ENCODE measurements around the gene LDLRAP1. TPM values are rescaled to one million over a fixed set of nuclear protein-coding genes. Genes with fewer than 3 reads are reported as not detected.
A peak's percentile ranks its signal among the peaks of the same experiment; 100 is the strongest.

Gene LDLRAP1
- total and polyA plus RNA-seq, 9 of the 15 experiments (the other 6 are each of a cell fraction or from before 2014, with no cell fraction given): 0.56 to 29.6 (median 16.2) TPM

- TF ChIP-seq, protein P1, sequence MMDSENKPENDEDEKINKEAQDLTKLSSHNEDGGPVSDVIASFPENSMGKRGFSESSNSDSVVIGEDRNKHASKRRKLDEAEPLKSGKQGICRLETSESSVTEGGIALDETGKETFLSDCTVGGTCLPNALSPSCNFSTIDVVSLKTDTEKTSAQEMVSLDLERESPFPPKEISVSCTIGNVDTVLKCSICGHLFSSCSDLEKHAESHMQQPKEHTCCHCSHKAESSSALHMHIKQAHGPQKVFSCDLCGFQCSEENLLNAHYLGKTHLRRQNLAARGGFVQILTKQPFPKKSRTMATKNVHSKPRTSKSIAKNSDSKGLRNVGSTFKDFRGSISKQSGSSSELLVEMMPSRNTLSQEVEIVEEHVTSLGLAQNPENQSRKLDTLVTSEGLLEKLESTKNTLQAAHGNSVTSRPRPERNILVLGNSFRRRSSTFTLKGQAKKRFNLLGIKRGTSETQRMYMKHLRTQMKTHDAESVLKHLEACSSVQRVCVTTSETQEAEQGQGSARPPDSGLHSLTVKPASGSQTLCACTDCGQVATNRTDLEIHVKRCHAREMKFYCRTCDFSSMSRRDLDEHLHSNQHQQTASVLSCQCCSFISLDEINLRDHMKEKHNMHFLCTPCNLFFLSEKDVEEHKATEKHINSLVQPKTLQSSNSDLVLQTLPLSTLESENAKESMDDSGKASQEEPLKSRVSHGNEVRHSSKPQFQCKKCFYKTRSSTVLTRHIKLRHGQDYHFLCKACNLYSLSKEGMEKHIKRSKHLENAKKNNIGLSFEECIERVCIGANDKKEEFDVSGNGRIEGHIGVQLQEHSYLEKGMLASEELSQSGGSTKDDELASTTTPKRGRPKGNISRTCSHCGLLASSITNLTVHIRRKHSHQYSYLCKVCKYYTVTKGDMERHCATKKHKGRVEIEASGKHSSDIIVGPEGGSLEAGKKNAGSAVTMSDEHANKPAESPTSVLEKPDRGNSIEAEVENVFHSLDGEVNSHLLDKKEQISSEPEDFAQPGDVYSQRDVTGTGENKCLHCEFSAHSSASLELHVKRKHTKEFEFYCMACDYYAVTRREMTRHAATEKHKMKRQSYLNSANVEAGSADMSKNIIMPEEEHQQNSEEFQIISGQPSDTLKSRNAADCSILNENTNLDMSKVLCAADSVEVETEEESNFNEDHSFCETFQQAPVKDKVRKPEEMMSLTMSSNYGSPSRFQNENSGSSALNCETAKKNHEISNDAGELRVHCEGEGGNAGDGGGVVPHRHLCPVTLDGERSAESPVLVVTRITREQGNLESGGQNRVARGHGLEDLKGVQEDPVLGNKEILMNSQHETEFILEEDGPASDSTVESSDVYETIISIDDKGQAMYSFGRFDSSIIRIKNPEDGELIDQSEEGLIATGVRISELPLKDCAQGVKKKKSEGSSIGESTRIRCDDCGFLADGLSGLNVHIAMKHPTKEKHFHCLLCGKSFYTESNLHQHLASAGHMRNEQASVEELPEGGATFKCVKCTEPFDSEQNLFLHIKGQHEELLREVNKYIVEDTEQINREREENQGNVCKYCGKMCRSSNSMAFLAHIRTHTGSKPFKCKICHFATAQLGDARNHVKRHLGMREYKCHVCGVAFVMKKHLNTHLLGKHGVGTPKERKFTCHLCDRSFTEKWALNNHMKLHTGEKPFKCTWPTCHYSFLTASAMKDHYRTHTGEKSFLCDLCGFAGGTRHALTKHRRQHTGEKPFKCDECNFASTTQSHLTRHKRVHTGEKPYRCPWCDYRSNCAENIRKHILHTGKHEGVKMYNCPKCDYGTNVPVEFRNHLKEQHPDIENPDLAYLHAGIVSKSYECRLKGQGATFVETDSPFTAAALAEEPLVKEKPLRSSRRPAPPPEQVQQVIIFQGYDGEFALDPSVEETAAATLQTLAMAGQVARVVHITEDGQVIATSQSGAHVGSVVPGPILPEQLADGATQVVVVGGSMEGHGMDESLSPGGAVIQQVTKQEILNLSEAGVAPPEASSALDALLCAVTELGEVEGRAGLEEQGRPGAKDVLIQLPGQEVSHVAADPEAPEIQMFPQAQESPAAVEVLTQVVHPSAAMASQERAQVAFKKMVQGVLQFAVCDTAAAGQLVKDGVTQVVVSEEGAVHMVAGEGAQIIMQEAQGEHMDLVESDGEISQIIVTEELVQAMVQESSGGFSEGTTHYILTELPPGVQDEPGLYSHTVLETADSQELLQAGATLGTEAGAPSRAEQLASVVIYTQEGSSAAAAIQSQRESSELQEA (IDR thresholded peaks at IDR 0.05; ENCODE audit: low read depth): no peak
- TF ChIP-seq ZBTB12 (CRISPR knock-in tag; IDR thresholded peaks at IDR 0.05) (no peak), E2F3 (CRISPR knock-in tag; IDR thresholded peaks at IDR 0.05) (no peak), SRSF7 (optimal IDR thresholded peaks at IDR 0.05; ENCODE audit: low read depth, low read length) (no peak), HNRNPL (IDR thresholded peaks at IDR 0.05; ENCODE audit: low read depth, low read length) (no peak), SNRNP70 (optimal IDR thresholded peaks at IDR 0.05; ENCODE audit: low read depth, low read length) (no peak), CBX1 (IDR thresholded peaks at IDR 0.05; ENCODE audit: low read depth) (no peak), MAFK (IDR thresholded peaks at IDR 0.05; ENCODE audit: low read length) (no peak), JUN (IDR thresholded peaks at IDR 0.05; ENCODE audit: borderline replicate concordance, low read depth, low read length) (no peak), JUN (CRISPR knock-in tag; IDR thresholded peaks at IDR 0.05; ENCODE audit: borderline replicate concordance) (no peak), ZNF140 (CRISPR knock-in tag; IDR thresholded peaks at IDR 0.05) (no peak), PKNOX1 (IDR thresholded peaks at IDR 0.05) (no peak), EGR1 (conservative IDR thresholded peaks at IDR 0.05) (peak; percentile 54), RBM22 (IDR thresholded peaks at IDR 0.05; ENCODE audit: low read depth, low read length, poor library complexity, severe bottlenecking) (no peak)
- TF ChIP-seq, protein P2, sequence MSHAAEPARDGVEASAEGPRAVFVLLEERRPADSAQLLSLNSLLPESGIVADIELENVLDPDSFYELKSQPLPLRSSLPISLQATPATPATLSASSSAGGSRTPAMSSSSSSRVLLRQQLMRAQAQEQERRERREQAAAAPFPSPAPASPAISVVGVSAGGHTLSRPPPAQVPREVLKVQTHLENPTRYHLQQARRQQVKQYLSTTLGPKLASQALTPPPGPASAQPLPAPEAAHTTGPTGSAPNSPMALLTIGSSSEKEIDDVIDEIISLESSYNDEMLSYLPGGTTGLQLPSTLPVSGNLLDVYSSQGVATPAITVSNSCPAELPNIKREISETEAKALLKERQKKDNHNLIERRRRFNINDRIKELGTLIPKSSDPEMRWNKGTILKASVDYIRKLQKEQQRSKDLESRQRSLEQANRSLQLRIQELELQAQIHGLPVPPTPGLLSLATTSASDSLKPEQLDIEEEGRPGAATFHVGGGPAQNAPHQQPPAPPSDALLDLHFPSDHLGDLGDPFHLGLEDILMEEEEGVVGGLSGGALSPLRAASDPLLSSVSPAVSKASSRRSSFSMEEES (CRISPR knock-in tag; IDR thresholded peaks at IDR 0.05): no peak
These were observed 5.1 kb upstream of the LDLRAP1 start (continued) for GRCh38 chr1:25538191-25538767.

All from K562 (cell line).